Myocyte (in vitro differentiated cells): ENCODE data around the gene B3GALT5. TPM values are rescaled to one million over a fixed set of nuclear protein-coding genes. Genes with fewer than 3 reads are reported as not detected.
A peak's percentile ranks its signal among the peaks of the same experiment; 100 is the strongest.
"Not testable (repeated sequence)": the region's sequence is repeated elsewhere in the genome, so short reads cannot be mapped to it uniquely, and the experiment has no call there.

Experiments used
- DNase-seq: peaks from one replicate; pipeline ENCODE4 v3.0.0-alpha.2; 2012; ENCODE audit warnings: low read depth
- total RNA-seq: library from RNA; depleted of rRNA; stranded (reverse); fragments of >200 nt; gene quantifications from 2 replicates; pipeline ENCODE4 v1.2.3, GENCODE V29; 2014

B3GALT5 gene
- total RNA-seq, 1 donor from 2014 or later: 1.0 TPM

DNA sequence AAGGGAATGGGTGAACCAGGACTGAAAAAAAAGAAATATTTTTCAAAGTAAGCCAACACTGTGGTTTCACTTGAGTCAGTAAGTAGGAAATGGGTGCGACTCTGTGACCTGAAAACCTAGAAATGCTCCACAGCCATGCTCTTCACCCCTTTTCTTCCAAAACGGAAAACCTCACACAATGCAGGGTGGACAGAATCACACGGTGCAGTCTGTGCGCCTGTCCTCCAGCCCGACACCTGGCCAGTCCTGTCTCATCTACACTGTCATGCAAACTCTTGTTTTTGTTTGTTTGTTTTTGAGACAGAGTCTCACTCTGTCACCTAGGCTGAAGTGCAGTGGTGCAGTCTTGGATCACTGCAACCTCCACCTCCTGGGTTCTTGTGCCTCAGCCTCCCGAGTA lies 53.3 kb downstream of the B3GALT5 start:
- no peak for DNase-seq

DNA sequence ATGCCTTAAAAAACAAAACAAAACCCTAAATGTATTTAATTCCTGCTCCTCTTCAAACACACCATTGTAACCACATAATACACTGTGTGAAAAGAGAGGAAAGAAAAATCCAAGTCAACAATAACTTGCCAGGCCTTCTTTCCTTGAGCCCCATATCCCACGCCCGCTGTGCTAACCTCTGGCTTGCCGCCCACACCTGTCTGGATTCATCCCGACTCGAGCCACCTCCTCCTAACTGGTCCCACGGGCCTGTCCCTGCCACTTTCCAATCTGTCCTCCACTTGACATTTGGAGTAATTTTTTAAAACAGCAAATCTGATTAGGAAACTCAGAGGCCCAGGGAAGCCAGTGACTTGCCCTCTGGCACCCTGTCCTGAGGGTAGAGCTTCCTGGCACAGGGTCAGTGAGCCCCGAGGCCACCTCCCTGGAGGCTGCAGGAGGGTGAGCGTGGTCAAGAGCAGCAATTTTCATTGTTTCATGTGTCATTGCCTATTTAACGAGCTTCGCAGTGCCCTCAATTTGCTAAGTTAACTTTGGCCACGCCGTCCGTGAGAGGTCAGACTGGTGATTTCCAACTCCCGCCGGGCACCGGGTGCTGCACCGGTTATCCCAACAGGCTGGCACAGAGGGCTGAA lies 54.1 kb downstream of the B3GALT5 start:
- DNase-seq: peak; percentile 68

GRCh38 chr21:39667353-39667891 lies 54.7 kb downstream of the B3GALT5 start:
- no peak for DNase-seq

DNA sequence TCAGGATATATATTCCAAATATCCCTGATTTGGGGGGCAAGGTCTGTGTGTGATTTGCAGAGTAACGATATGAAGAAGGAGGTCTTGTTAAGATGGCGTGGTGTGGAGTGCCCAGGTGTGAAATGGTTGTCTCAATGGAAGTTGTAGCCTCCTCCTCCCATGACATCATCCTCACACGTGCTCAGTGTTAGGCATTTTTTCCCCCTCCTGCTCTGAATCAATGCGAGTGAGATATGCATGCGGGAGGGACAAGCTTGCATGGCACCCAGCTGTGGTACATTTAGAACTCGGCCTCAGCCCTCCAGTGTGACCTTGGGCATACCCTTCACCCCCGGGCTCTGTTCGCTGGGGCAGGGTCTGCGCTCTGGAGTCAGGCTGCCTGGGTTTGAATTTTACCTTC lies 55.6 kb downstream of the B3GALT5 start:
- DNase-seq: no peak

- no peak for DNase-seq
These were observed 56.7 kb downstream of the B3GALT5 start for GRCh38 chr21:39669485-39669884.

DNA sequence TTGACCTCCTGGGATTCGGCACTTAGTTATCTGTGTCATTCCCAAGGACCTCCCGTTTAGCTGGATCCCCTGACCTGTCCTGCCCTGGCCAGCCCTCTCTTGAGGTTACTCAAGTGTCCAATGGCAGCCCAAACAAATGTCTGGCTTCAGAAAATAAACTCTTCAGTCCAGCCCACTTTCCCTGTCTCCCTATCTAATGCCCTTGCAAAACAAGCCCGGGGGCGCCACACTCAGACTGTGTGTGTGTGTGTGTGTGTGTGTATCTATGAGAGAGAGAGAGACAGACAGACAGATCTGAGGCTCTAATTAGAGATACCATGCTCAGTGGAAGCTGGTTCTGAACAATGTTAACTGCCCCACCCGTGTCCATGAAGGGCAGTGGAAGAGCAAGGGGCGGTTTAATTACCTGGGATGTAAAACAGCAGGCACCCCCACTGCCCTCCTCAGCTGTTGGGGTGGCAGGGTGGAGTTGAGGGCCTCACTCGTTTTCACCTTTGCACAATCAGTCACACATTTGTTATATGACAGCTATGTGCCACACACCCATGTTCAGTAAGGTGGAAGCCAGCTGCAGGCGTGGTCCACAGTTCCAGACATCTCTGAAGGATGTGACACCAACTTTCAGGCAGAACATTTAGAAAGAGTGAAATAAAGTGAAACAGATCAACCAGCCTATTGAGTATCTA lies 57.4 kb downstream of the B3GALT5 start:
- DNase-seq: no peak

GRCh38 chr21:39670701-39671100 lies 58.0 kb downstream of the B3GALT5 start:
- no peak for DNase-seq

DNA sequence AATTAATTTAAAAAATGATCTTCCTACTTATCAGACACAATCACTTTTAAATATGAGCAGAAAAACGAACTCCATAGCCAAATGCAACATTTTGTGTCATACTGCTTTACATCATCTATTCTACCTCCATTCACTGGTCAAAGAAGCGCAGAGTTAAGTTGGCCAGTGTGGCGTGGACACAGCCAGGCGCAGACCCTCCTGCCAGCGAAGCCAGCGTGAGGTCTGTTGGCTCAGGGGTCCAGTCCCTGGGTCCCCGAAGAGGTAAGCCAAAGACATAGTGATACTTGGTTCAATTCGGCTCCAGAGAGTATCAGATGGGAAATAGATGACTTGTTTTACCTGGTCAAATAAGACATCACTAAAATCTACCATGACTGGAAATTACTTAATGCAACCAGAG lies 59.2 kb downstream of the B3GALT5 start:
- DNase-seq: no peak

DNA sequence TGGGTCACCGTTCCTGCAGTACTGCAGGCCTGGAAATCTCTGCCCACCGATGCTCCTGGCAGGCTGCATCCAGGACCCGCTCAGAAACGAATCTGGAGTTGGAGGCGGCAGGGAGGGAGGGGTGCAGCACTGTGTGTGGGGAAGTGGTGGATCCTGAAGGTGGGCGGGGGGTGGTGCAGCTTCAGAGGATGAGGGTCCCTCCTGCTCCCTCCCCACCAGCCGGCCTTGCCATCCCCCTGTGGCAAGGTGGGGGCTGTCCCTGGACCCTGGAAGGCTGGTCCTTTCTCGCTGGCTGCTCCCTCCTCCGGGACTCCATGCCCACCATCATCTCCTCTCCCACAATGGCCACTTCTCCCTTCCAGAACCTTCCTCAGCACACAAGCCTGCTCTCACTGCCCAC lies 60.4 kb downstream of the B3GALT5 start:
- DNase-seq: no peak

DNA sequence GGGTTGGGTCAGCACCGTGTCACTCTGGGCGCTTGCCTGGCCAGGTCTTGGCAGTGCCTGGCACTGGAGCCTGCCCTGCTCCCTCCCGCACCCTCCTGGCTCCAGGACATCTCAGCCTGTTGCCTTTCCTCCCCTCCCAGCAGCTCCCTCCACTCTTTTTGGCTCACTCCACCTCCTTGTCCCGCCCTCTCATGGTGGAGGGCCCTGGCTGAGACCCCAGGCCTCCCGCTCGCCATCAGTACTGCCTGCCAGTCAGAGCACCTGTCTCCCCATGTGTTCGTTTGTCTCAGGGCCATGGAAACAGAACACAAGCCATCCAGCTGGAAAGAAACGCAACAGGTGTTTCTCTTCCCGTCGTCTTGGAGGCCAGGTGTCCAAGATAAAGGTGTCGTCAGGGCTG lies 61.0 kb downstream of the B3GALT5 start:
- DNase-seq: peak; percentile 43

- DNase-seq: no peak
These were observed 62.1 kb downstream of the B3GALT5 start for GRCh38 chr21:39674801-39675200.

DNA sequence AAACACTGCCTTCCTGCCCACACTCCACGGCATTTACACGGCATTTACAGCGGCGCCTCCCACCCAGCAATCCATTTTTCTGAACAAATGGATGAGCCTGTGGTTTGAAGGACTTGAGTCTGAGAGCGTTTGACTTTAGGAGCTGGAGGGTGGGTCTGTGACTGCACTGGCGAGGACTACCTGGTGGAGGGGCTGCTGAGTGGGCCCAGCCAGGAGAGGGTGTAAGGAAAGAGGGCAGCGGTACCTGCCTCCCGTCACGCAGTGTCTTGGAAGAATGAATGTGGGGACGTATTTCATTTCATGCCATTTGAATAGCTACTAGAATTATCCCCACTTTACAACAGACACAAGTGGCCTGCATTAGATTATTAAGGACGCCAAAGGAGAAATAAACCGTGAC lies 62.9 kb downstream of the B3GALT5 start:
- DNase-seq: no peak

GRCh38 chr21:39675993-39676661 lies 63.4 kb downstream of the B3GALT5 start:
- DNase-seq: peak; percentile 84

- DNase-seq: no peak
These were observed 67.5 kb downstream of the B3GALT5 start for GRCh38 chr21:39680216-39680615.

GRCh38 chr21:39681257-39681656 lies 68.5 kb downstream of the B3GALT5 start:
- DNase-seq: no peak

GRCh38 chr21:39681845-39682244 lies 69.1 kb downstream of the B3GALT5 start:
- peak; percentile 32 for DNase-seq

DNA sequence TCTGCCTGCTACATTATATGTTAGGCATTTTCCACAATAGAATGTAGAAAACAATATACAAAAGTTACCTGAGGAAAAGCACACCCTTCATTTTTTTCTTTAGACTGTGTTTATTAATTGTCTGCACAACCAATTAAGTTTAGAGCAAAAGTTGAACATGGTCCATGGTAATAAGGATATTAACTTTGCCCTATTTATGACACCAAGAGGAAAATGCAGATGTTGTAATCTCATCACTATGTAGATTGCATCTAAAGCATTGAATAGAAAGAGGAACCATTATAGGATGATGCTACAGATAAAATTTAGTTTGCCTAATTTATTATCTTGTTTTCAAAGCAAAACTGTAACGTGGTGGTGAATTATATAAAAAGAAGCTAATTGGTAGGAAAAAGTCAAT lies 72.5 kb downstream of the B3GALT5 start:
- DNase-seq: no peak

GRCh38 chr21:39685991-39686390 lies 73.3 kb downstream of the B3GALT5 start:
- no peak for DNase-seq

DNA sequence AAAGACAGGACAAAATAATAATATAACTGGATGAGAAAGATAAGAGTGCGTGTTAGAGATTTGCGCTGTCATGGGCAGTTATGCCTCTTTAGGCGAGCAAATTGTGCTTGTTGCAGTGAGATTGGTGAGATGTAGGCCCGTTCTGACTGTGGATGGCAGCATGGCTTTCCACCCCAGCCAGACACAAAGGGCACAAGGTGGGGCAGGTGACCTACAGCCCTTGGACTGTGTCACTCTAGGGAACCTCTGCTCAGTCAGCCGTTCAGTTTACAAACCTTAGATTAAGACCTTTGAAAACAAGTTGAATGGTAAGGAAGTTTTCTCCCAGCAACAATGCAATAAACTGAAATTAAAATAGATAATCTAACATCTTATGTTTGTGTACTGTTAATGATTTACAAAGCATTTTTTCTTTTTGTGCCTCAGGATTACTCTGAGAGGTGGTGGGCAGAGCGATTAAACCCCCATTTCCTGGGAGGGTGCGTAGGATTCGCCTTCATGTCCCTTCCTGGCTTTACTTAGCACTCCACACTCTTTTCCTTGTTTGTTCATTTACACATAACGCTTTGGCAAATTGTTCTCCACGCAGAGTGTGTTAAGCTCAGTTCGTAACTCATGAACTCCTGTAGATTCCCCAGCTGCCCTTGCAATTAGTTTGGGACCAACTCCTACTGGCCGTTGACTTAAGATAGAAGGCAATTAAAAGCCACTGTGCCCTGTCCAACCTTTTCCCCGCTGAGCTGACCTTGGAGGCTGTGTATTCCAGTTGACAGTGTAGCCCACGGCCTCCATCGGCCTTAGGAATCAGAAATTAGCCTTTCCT lies 74.1 kb downstream of the B3GALT5 start:
- DNase-seq: no peak

DNA sequence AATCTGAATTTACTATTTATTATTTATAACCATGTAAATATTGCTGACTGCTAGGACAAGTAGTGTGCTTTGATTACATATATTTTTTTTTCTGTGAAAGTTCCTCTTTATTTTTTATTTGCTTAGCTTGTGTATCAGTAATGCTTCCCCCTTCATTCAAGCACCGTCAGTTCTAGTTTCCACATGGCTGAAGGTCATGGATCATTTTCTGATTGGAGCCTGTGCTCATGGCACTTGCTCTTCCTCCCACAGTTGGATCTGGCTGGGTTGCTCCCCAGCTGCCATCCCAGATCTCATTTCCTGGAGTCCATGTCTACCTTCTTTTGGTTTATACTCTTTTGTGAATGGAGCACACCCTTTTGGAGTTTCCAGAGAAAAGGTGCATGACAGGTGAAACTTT lies 75.3 kb downstream of the B3GALT5 start:
- DNase-seq: no peak

GRCh38 chr21:39689860-39690259 lies 77.1 kb downstream of the B3GALT5 start:
- DNase-seq: not testable (repeated sequence)
